Measurements from ENCODE around the gene STX5. TPM values are rescaled to one million over a fixed set of nuclear protein-coding genes. Genes with fewer than 3 reads are reported as not detected.

STX5 gene
- 19.1 to 25.0 TPM (median 24.7 TPM) in 5 replicates for total RNA-seq (2022; extraction: Qiagen RNA extraction; ENCODE audit: low read depth)

GRCh38 chr11:62831520-62832335, at the start of gene STX5:
STX5 (minus strand) TSS chr11:62832051; CDS start chr11:62831243, 808 bp downstream.

GRCh38 chr11:62880803-62881578, 49.1 kb upstream of the STX5 start, which contains the start of gene SLC3A2:
SLC3A2 (plus strand) TSS chr11:62880896; CDS start chr11:62881024, 128 bp downstream.

GRCh38 chr11:62839050-62839945, 7.4 kb upstream of the STX5 start, which contains the start of gene WDR74:
WDR74 (minus strand) TSS chr11:62839590; CDS start chr11:62839570, 20 bp downstream.

GRCh38 chr11:62832336-62833234, 734 bp upstream of the STX5 start, which contains the start of gene TEX54:
TEX54 (minus strand) TSS chr11:62832841.

GRCh38 chr11:62805076-62805892, 26.6 kb downstream of the STX5 start, which contains the start of gene NXF1:
NXF1 (minus strand) TSS chr11:62805440; CDS start chr11:62805356, 84 bp downstream.

GRCh38 chr11:62791501-62792201, 40.2 kb downstream of the STX5 start, which contains the start of gene TMEM223:
TMEM223 (minus strand) TSS chr11:62792006; CDS start chr11:62791994, 12 bp downstream.

GRCh38 chr11:62787005-62787759, 44.7 kb downstream of the STX5 start, which contains the start of gene TMEM179B:
TMEM179B (plus strand) TSS chr11:62787402; CDS start chr11:62787432, 30 bp downstream.

GRCh38 chr11:62771144-62772021, 60.5 kb downstream of the STX5 start, which contains the start of gene TAF6L:
TAF6L (plus strand) TSS chr11:62771396; CDS start chr11:62775784, 4,388 bp downstream.

Other genes starting within 250 kb of the STX5 start
- gene TUT1, start 240.5 kb downstream of the STX5 start, total RNA-seq (2022; extraction: Qiagen RNA extraction; ENCODE audit: low read depth): 7.8 to 17.7 TPM (median 15.1 TPM) in 5 replicates
- gene MTA2, start 230.2 kb downstream of the STX5 start, total RNA-seq (2022; extraction: Qiagen RNA extraction; ENCODE audit: low read depth): 77.4 to 91.6 TPM (median 86.2 TPM) in 5 replicates
- 13.5 to 30.1 TPM (median 26.2 TPM) in 5 replicates for gene EML3, start 219.3 kb downstream of the STX5 start, total RNA-seq (2022; extraction: Qiagen RNA extraction; ENCODE audit: low read depth)
- gene ROM1, start 218.8 kb downstream of the STX5 start, total RNA-seq (2022; extraction: Qiagen RNA extraction; ENCODE audit: low read depth): 3.5 to 4.8 TPM (median 4.4 TPM) in 5 replicates
- 30.1 to 56.7 TPM (median 52.1 TPM) in 5 replicates for gene B3GAT3, start 210.1 kb downstream of the STX5 start, total RNA-seq (2022; extraction: Qiagen RNA extraction; ENCODE audit: low read depth)
- 200 to 293 TPM (median 267 TPM) in 5 replicates for gene GANAB, start 185.4 kb downstream of the STX5 start, total RNA-seq (2022; extraction: Qiagen RNA extraction; ENCODE audit: low read depth)
- 12.9 to 22.4 TPM (median 21.3 TPM) in 5 replicates for gene INTS5, start 178.7 kb downstream of the STX5 start, total RNA-seq (2022; extraction: Qiagen RNA extraction; ENCODE audit: low read depth)
- gene C11orf98, start 166.8 kb downstream of the STX5 start, total RNA-seq (2022; extraction: Qiagen RNA extraction; ENCODE audit: low read depth): 124 to 164 TPM (median 134 TPM) in 5 replicates
- gene CSKMT, start 166.7 kb downstream of the STX5 start, total RNA-seq (2022; extraction: Qiagen RNA extraction; ENCODE audit: low read depth): 5.8 to 16.2 TPM (median 12.6 TPM) in 5 replicates
- gene UQCC3, start 160.4 kb downstream of the STX5 start, total RNA-seq (2022; extraction: Qiagen RNA extraction; ENCODE audit: low read depth): 25.4 to 39.4 TPM (median 34.5 TPM) in 5 replicates
- gene LBHD1, start 159.8 kb downstream of the STX5 start, total RNA-seq (2022; extraction: Qiagen RNA extraction; ENCODE audit: low read depth): 4.8 to 5.3 TPM (median 5.0 TPM) in 5 replicates
- gene UBXN1, start 153.0 kb downstream of the STX5 start, total RNA-seq (2022; extraction: Qiagen RNA extraction; ENCODE audit: low read depth): 89.4 to 131 TPM (median 123 TPM) in 5 replicates
- gene LRRN4CL, start 142.5 kb downstream of the STX5 start, total RNA-seq (2022; extraction: Qiagen RNA extraction; ENCODE audit: low read depth): 0.09 to 0.25 TPM (median 0.14 TPM) in 3 of 5 replicates, not detected in the others
- gene BSCL2, start 124.6 kb downstream of the STX5 start, total RNA-seq (2022; extraction: Qiagen RNA extraction; ENCODE audit: low read depth): 49.0 to 86.5 TPM (median 71.5 TPM) in 5 replicates
- gene GNG3, start 124.4 kb downstream of the STX5 start, total RNA-seq (2022; extraction: Qiagen RNA extraction; ENCODE audit: low read depth): not detected in 5 replicates
- 40.2 to 45.6 TPM (median 42.8 TPM) in 5 replicates for gene HNRNPUL2, start 104.6 kb downstream of the STX5 start, total RNA-seq (2022; extraction: Qiagen RNA extraction; ENCODE audit: low read depth)
- 30.4 to 34.7 TPM (median 33.1 TPM) in 5 replicates for gene TTC9C, start 103.6 kb downstream of the STX5 start, total RNA-seq (2022; extraction: Qiagen RNA extraction; ENCODE audit: low read depth)
- gene ZBTB3, start 77.9 kb downstream of the STX5 start, total RNA-seq (2022; extraction: Qiagen RNA extraction; ENCODE audit: low read depth): 1.1 to 1.8 TPM (median 1.6 TPM) in 5 replicates
- gene POLR2G, start 70.5 kb downstream of the STX5 start, total RNA-seq (2022; extraction: Qiagen RNA extraction; ENCODE audit: low read depth): 170 to 201 TPM (median 175 TPM) in 5 replicates
- gene TAF6L, start 60.7 kb downstream of the STX5 start, total RNA-seq (2022; extraction: Qiagen RNA extraction; ENCODE audit: low read depth): 11.3 to 18.0 TPM (median 15.4 TPM) in 5 replicates
- 53.3 to 97.0 TPM (median 86.6 TPM) in 5 replicates for gene TMEM179B, start 44.6 kb downstream of the STX5 start, total RNA-seq (2022; extraction: Qiagen RNA extraction; ENCODE audit: low read depth)
- gene TMEM223, start 40.0 kb downstream of the STX5 start, total RNA-seq (2022; extraction: Qiagen RNA extraction; ENCODE audit: low read depth): 16.2 to 32.5 TPM (median 26.9 TPM) in 5 replicates
- gene NXF1, start 26.6 kb downstream of the STX5 start, total RNA-seq (2022; extraction: Qiagen RNA extraction; ENCODE audit: low read depth): 39.8 to 58.2 TPM (median 53.4 TPM) in 5 replicates
- gene TEX54, start 790 bp upstream of the STX5 start, total RNA-seq (2022; extraction: Qiagen RNA extraction; ENCODE audit: low read depth): not detected in 5 replicates
- 61.5 to 84.6 TPM (median 81.8 TPM) in 5 replicates for gene WDR74, start 7.5 kb upstream of the STX5 start, total RNA-seq (2022; extraction: Qiagen RNA extraction; ENCODE audit: low read depth)
- 846 to 1,034 TPM (median 998 TPM) in 5 replicates for gene SLC3A2, start 48.8 kb upstream of the STX5 start, total RNA-seq (2022; extraction: Qiagen RNA extraction; ENCODE audit: low read depth)
- gene CHRM1, start 89.3 kb upstream of the STX5 start, total RNA-seq (2022; extraction: Qiagen RNA extraction; ENCODE audit: low read depth): 0.05 TPM in 1 of 5 replicates, not detected in the others
- not detected in 5 replicates for gene SLC22A6, start 152.9 kb upstream of the STX5 start, total RNA-seq (2022; extraction: Qiagen RNA extraction; ENCODE audit: low read depth)
- not detected in 5 replicates for gene SLC22A8, start 183.8 kb upstream of the STX5 start, total RNA-seq (2022; extraction: Qiagen RNA extraction; ENCODE audit: low read depth)

All from A549 treated with ZK216348 at 1 μM for 4 hours (cell line).